MM.1S (cell line): ENCODE measurements around the gene PLEKHA7.

Experiments
- DNase-seq: peaks from one replicate; pipeline ENCODE4 v3.0.0-alpha.2; 2015
- H2AFZ ChIP-seq: fragments of 300-600 bp; sonication (generic); 2 replicates; pipeline ENCODE4 v1.6.0; 2016; ENCODE audit warnings: antibody characterized with exemption, low read length
- H3F3A ChIP-seq: fragments of 300-600 bp; sonication (generic); 2 replicates; pipeline ENCODE4 v1.6.1; 2016; ENCODE audit warnings: mild to moderate bottlenecking, antibody characterized with exemption, low read length, moderate library complexity, mixed read lengths; ENCODE audit not compliant: insufficient read depth
- H3K27ac ChIP-seq: fragments of 300-600 bp; sonication (generic); 2 replicates; pipeline ENCODE4 v1.5.1; 2016; ENCODE audit warnings: mild to moderate bottlenecking, low read length
- H3K27me3 ChIP-seq: fragments of 300-600 bp; sonication (generic); replicated peaks from 2 replicates; pipeline ENCODE4 v1.6.0; 2016; ENCODE audit warnings: low read length; ENCODE audit not compliant: insufficient read depth
- H3K36me3 ChIP-seq: fragments of 300-600 bp; sonication (generic); replicated peaks from 2 replicates; pipeline ENCODE4 v1.6.1; 2016; ENCODE audit warnings: mild to moderate bottlenecking, low read length, mixed read lengths; ENCODE audit not compliant: insufficient read depth
- H3K4me1 ChIP-seq: fragments of 300-600 bp; sonication (generic); 2 replicates; pipeline ENCODE4 v1.6.1; 2016; ENCODE audit warnings: low read length, mixed read lengths
- H3K4me2 ChIP-seq: fragments of 300-600 bp; sonication (generic); 2 replicates; pipeline ENCODE4 v1.6.0; 2016; ENCODE audit warnings: low read depth, low read length
- H3K4me3 ChIP-seq: fragments of 300-600 bp; sonication (generic); 2 replicates; pipeline ENCODE4 v1.5.1; 2016; ENCODE audit warnings: low read length, mixed read lengths
- H3K79me2 ChIP-seq: fragments of 300-600 bp; sonication (generic); 2 replicates; pipeline ENCODE4 v1.6.1; 2016; ENCODE audit warnings: mixed run types, low read length, mixed read lengths
- H3K9ac ChIP-seq: fragments of 300-600 bp; sonication (generic); 2 replicates; pipeline ENCODE4 v1.6.1; 2016; ENCODE audit warnings: low read length, mixed read lengths
- H3K9me2 ChIP-seq: fragments of 300-600 bp; sonication (generic); replicated peaks from 2 replicates; pipeline ENCODE4 v1.6.1; 2016; ENCODE audit warnings: mild to moderate bottlenecking, low read length, mixed read lengths; ENCODE audit not compliant: insufficient read depth
- H3K9me3 ChIP-seq: fragments of 300-600 bp; sonication (generic); replicated peaks from 2 replicates; pipeline ENCODE4 v1.6.1; 2016; ENCODE audit warnings: mild to moderate bottlenecking, low read length, mixed read lengths; ENCODE audit not compliant: insufficient read depth
- H4K20me1 ChIP-seq: fragments of 300-600 bp; sonication (generic); 2 replicates; pipeline ENCODE4 v1.6.1; 2016; ENCODE audit warnings: mild to moderate bottlenecking, low read length, moderate library complexity, mixed read lengths; ENCODE audit not compliant: insufficient read depth
- EZH2 ChIP-seq: fragments of 300-600 bp; sonication (generic); optimal IDR thresholded peaks from 2 replicates; pipeline ENCODE3; 2017; ENCODE audit warnings: low read depth, mild to moderate bottlenecking, antibody characterized with exemption, low read length, mixed read lengths
- EZH2phosphoT487 ChIP-seq: fragments of 300-600 bp; sonication (generic); IDR thresholded peaks from 2 replicates; pipeline ENCODE4 v1.6.1; 2018; ENCODE audit warnings: antibody characterized with exemption, low read length
- TF ChIP-seq, protein P1 (sequence below): fragments of 300-600 bp; sonication (generic); IDR thresholded peaks from 2 replicates; pipeline ENCODE4 v1.5.1; 2016; ENCODE audit warnings: antibody characterized with exemption, low read length, mixed read lengths

PLEKHA7 gene

DNA sequence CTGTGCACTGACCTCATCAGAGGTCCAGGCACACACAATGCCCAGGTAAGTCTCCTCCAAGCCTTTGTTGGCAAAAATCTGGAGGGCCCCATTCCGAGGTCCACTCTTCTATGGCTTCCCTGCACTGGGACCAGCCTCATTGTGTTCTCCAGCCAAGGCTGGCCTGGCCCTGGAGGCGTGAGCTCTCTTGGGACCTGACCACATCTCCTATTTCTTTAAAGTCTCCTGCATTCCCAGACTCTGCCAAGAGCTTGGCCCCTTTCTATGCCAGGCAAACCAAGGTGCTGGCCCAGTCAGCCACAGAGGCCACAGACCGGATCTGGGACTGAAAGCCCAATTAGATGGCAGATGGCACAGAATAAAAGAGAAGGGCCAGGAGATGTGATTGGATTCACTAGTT is 220.7 kb downstream of the PLEKHA7 start:
- no peaks in the 10 kb centered on the region for H3K9me2 ChIP-seq
- H3K9ac ChIP-seq: no peak overlapping the region
- H4K20me1 ChIP-seq: no peaks in the 10 kb centered on the region
- TF ChIP-seq, protein P1, sequence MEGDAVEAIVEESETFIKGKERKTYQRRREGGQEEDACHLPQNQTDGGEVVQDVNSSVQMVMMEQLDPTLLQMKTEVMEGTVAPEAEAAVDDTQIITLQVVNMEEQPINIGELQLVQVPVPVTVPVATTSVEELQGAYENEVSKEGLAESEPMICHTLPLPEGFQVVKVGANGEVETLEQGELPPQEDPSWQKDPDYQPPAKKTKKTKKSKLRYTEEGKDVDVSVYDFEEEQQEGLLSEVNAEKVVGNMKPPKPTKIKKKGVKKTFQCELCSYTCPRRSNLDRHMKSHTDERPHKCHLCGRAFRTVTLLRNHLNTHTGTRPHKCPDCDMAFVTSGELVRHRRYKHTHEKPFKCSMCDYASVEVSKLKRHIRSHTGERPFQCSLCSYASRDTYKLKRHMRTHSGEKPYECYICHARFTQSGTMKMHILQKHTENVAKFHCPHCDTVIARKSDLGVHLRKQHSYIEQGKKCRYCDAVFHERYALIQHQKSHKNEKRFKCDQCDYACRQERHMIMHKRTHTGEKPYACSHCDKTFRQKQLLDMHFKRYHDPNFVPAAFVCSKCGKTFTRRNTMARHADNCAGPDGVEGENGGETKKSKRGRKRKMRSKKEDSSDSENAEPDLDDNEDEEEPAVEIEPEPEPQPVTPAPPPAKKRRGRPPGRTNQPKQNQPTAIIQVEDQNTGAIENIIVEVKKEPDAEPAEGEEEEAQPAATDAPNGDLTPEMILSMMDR: no peak
- TF ChIP-seq EZH2 (no peak), EZH2phosphoT487 (no peak)
- H3F3A ChIP-seq: no peaks in the 10 kb centered on the region
- no peaks in the 10 kb centered on the region for H3K79me2 ChIP-seq
- no peaks in the 10 kb centered on the region for H3K4me1 ChIP-seq
- H3K4me2 ChIP-seq: no peak overlapping the region
- H3K4me3 ChIP-seq: no peak overlapping the region
- no peaks in the 10 kb centered on the region for H3K36me3 ChIP-seq
- no peak overlapping the region for H2AFZ ChIP-seq
- H3K27ac ChIP-seq: no peak overlapping the region
- H3K27me3 ChIP-seq: no peaks in the 10 kb centered on the region
- H3K9me3 ChIP-seq: no peaks in the 10 kb centered on the region
- no peak for DNase-seq

DNA sequence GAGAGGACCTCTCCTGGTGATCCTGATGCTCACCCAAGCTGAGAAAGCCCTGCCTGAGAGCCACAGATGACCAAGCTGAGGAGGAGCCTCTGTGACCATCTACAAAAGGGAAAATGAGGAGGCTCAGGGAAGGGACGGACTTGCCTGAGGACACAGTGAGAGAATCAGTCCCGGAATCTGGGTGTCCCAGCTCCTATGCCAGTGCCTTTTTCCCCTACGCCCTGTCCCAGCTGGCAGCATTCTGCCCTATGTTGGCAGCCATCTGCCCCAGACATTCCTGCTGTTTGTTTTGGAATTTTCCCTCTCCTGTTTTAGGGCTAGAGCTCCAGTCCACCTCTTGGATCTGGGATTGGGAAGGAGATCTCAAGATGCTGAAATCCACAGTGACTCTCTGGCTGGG is 221.2 kb downstream of the PLEKHA7 start:
- Histone ChIP-seq H3K4me2 (no peak overlapping the region), H3F3A (no peaks in the 10 kb centered on the region), H3K36me3 (no peaks in the 10 kb centered on the region), H3K27me3 (no peaks in the 10 kb centered on the region), H3K9me3 (no peaks in the 10 kb centered on the region), H3K27ac (no peak overlapping the region), H3K9me2 (no peaks in the 10 kb centered on the region), H3K9ac (no peak overlapping the region), H4K20me1 (peaks cover 3% of the 10 kb centered on the region; the same call in 1 of the 2 replicates), H2AFZ (no peak overlapping the region), H3K4me1 (no peaks in the 10 kb centered on the region), H3K4me3 (no peak overlapping the region), H3K79me2 (no peaks in the 10 kb centered on the region)
- no peak for DNase-seq
- TF ChIP-seq EZH2phosphoT487: no peak
- TF ChIP-seq EZH2: no peak
- TF ChIP-seq, protein P1: no peak

DNA sequence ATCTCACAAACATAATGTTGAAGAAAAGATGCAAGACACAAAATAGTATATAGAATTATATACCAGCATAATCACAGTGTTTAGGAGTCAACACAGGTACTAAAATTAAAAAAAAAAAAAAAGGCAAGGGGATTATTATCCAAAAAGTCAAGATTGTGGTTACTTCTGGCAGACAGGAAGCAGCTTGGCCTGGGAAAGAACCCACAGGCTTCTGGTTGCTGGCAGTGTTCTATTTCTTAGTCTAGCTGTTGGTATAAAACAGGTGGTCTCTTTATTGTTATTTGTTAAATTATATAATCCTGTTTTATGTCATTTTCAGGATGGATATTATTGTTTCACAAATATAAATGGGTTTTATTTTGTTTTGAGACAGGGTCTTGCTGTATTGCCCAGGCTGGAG is 221.8 kb downstream of the PLEKHA7 start:
- no peaks in the 10 kb centered on the region for H3K9me2 ChIP-seq
- no peaks in the 10 kb centered on the region for H3K27me3 ChIP-seq
- H3K27ac ChIP-seq: no peak overlapping the region
- H3K79me2 ChIP-seq: no peaks in the 10 kb centered on the region
- H3K4me3 ChIP-seq: no peak overlapping the region
- no peaks in the 10 kb centered on the region for H3F3A ChIP-seq
- DNase-seq: no peak
- H3K4me2 ChIP-seq: no peak overlapping the region
- H2AFZ ChIP-seq: no peak overlapping the region
- H3K4me1 ChIP-seq: no peaks in the 10 kb centered on the region
- no peaks in the 10 kb centered on the region for H3K9me3 ChIP-seq
- TF ChIP-seq EZH2phosphoT487: no peak
- TF ChIP-seq, protein P1: no peak
- no peak for TF ChIP-seq EZH2
- no peak overlapping the region for H3K9ac ChIP-seq
- H4K20me1 ChIP-seq: peaks cover 4% of the 10 kb centered on the region; the same call in 1 of the 2 replicates
- H3K36me3 ChIP-seq: no peaks in the 10 kb centered on the region
